Spleen (tissue), 11 donors: Measurements from ENCODE around the gene ARIH2. TPM values are rescaled to one million over a fixed set of nuclear protein-coding genes. Genes with fewer than 3 reads are reported as not detected.

Experiments
- DNase-seq: peaks from one replicate; pipeline ENCODE4 v3.0.0-alpha.2; 2020
- H3K27ac ChIP-seq, 8 donors: fragments of 200-600 bp; sonication (generic) in 7 of 8; 1 replicate in 4 of 8; 2 replicates in 4 of 8; pipeline versions ENCODE4 v1.5.0 to v1.8.0; 2016 to 2021; ENCODE audit warnings: inconsistent platforms in 4 of 8, mild to moderate bottlenecking in 4 of 8, moderate library complexity in 1 of 8
- H3K27me3 ChIP-seq, 7 donors: fragments of 200-600 bp; sonication (generic) in 6 of 7; replicated peaks in 1 of 7; 1 replicate in 4 of 7; 2 replicates in 3 of 7; pipeline versions ENCODE4 v1.5.0 to v1.8.0; 2016 to 2021; ENCODE audit warnings: inconsistent platforms in 3 of 7, mild to moderate bottlenecking in 1 of 7
- H3K36me3 ChIP-seq, 6 donors: fragments of 200-600 bp; sonication (generic) in 5 of 6; 1 replicate in 4 of 6; 2 replicates in 2 of 6; pipeline versions ENCODE4 v1.5.0 to v1.8.0; 2016 to 2021; ENCODE audit warnings: inconsistent platforms in 2 of 6
- H3K4me1 ChIP-seq, 6 donors: fragments of 200-600 bp; sonication (generic) in 5 of 6; 1 replicate in 3 of 6; 2 replicates in 3 of 6; pipeline versions ENCODE4 v1.5.0 to v1.8.0; 2016 to 2021; ENCODE audit warnings: inconsistent platforms in 3 of 6
- H3K4me3 ChIP-seq, 8 donors: fragments of 200-600 bp; sonication (generic) in 7 of 8; 1 replicate in 4 of 8; 2 replicates in 4 of 8; pipeline versions ENCODE4 v1.5.0 to v1.8.0; 2016 to 2021; ENCODE audit warnings: inconsistent platforms in 4 of 8, mild to moderate bottlenecking in 4 of 8, moderate library complexity in 2 of 8
- H3K9me3 ChIP-seq, 8 donors: fragments of 200-600 bp; sonication (generic) in 7 of 8; 1 replicate in 4 of 8; 2 replicates in 4 of 8; pipeline versions ENCODE4 v1.5.0 to v1.8.0; 2016 to 2021; ENCODE audit warnings: inconsistent platforms in 4 of 8
- CTCF ChIP-seq, 11 experiments: fragments of 200-600 bp in 7 of 11; fragments of 450-650 bp in 4 of 11; sonication (generic) in 4 of 11; IDR thresholded peaks in 8 of 11; conservative IDR thresholded peaks in 3 of 11; 1 replicate in 7 of 11; 2 replicates in 4 of 11; pipeline versions ENCODE4 v1.4.0 to v1.8.0; 2016 to 2021; ENCODE audit warnings: antibody characterized with exemption in 11 of 11, inconsistent platforms in 4 of 11, mild to moderate bottlenecking in 1 of 11
- POLR2A ChIP-seq, 3 donors: fragments of 450-650 bp; IDR thresholded peaks; one replicate each; pipeline ENCODE4 v1.5.1; 2017; ENCODE audit warnings: antibody characterized with exemption in 3 of 3, mild to moderate bottlenecking in 1 of 3
- POLR2AphosphoS5 ChIP-seq, 3 donors: sonication (generic); formaldehyde crosslinking; IDR thresholded peaks; one replicate each; pipeline ENCODE4 v1.5.1; 2017; ENCODE audit warnings: antibody characterized with exemption in 3 of 3
- WGBS, 5 donors: extraction: QIAGEN DNeasy Blood & Tissue Kit in 3 of 5; methylation state at CpG; one replicate each; pipeline versions ENCODE4 v1.1.5 to v1.1.7; 2013 to 2018; 5-methylcytosine and 5-hydroxymethylcytosine counted together
- intact Hi-C: fragments of 100-400 bp; cut with DNase I; formaldehyde crosslinking; loops from one replicate; pipeline ENCODE4 v1.15.0; 2023; ENCODE audit warnings: low total_unique reads
- polyA plus RNA-seq, 3 donors: library from polyadenylated mRNA; stranded (reverse); fragments of 200-250 nt; gene quantifications; one replicate each; pipeline ENCODE4 v1.2.1, GENCODE V29; 2013
- total RNA-seq, 7 donors: library from RNA; depleted of rRNA in 3 of 7; stranded (reverse); fragments of >200 nt in 3 of 7; fragmentation: NEBNext Ultra II Directional in 4 of 7; extraction: Animal tissue kit (Norgen Biotek cat#: 25700) in 4 of 7; gene quantifications; one replicate each; pipeline versions ENCODE4 v1.1.0 to v1.2.1, GENCODE V29; 2016 to 2021
- donor health status: healthy with polysubstance abuse.
- donor health status: DM: no; HTN: no; CAD: no; lungs with moderate emphysema.
- donor health status: DM: no; HTN: no; CAD: no.
- donor health status: Bipolar disorder and iron deficiency.
- donor health status: healthy.
- donor health status: DM: no; HTN: no; CAD: no.
- donor health status: DM: yes; HTN: yes; CAD: no.

Gene ARIH2
- total and polyA plus RNA-seq, 10 donors, result 25.2 to 112 (median 94.5) TPM

GRCh38 chr3:48919215-48920138 lies 835 bp downstream of the ARIH2 start:
- peaks cover 0 to 31% (median 22%) of the 10 kb centered on the region in 6 donors for H3K36me3 ChIP-seq
- DNase-seq, result peak; percentile 90
- intact Hi-C loops, result no loop called here
- peak overlapping the region; percentile 89 to 100 (median 99) for H3K27ac ChIP-seq
- peak overlapping the region; percentile 73 to 98 (median 89) for H3K4me3 ChIP-seq
- WGBS, 5 donors, result 0 to 1% (median 0%) methylated on average over 22 to 54 of the region's 54 CpGs
- TF ChIP-seq POLR2AphosphoS5 (IDR thresholded peaks at IDR 0.05), result peak in 1 of 3 donors; percentile 47
- TF ChIP-seq CTCF (IDR thresholded peaks at IDR 0.05 in 8 of 11, conservative IDR thresholded peaks at IDR 0.05 in 3 of 11), result peak in 2 of 11 experiments; percentile 6 to 14
- no peak for TF ChIP-seq POLR2A (IDR thresholded peaks at IDR 0.05)
- no peaks in the 10 kb centered on the region for H3K27me3 ChIP-seq
- H3K9me3 ChIP-seq, result no peaks in the 10 kb centered on the region
- peaks cover 17 to 68% (median 38%) of the 10 kb centered on the region in 6 donors for H3K4me1 ChIP-seq

GRCh38 chr3:48926425-48927392 lies 8.1 kb downstream of the ARIH2 start:
- Histone ChIP-seq H3K27me3 (no peaks in the 10 kb centered on the region), H3K27ac (peak overlapping the region in 4 of 8 donors; percentile 7 to 53 (median 32)), H3K9me3 (no peaks in the 10 kb centered on the region), H3K36me3 (peaks cover 0 to 100% (median 47%) of the 10 kb centered on the region in 6 donors), H3K4me1 (peaks cover 36 to 87% (median 63%) of the 10 kb centered on the region in 6 donors), H3K4me3 (no peak overlapping the region)
- TF ChIP-seq POLR2AphosphoS5 (IDR thresholded peaks at IDR 0.05) (no peak), POLR2A (IDR thresholded peaks at IDR 0.05) (no peak), CTCF (IDR thresholded peaks at IDR 0.05 in 8 of 11, conservative IDR thresholded peaks at IDR 0.05 in 3 of 11) (no peak)
- 81 to 87% (median 86%) methylated on average over 11 of the region's 11 CpGs for WGBS, 5 donors
- intact Hi-C loops, result no loop called here
- no peak for DNase-seq

- H3K9me3 ChIP-seq, result no peaks in the 10 kb centered on the region
- H3K4me3 ChIP-seq, result no peak overlapping the region
- WGBS, 5 donors, result 13 to 37% (median 23%) methylated on average over 2 of the region's 2 CpGs
- peaks cover 33 to 90% (median 64%) of the 10 kb centered on the region in 6 donors for H3K4me1 ChIP-seq
- H3K27me3 ChIP-seq, result no peaks in the 10 kb centered on the region
- peak overlapping the region in 3 of 8 donors; percentile 7 to 33 (median 32) for H3K27ac ChIP-seq
- peaks cover 0 to 100% (median 41%) of the 10 kb centered on the region in 6 donors for H3K36me3 ChIP-seq
- no peak for TF ChIP-seq POLR2AphosphoS5 (IDR thresholded peaks at IDR 0.05)
- TF ChIP-seq POLR2A (IDR thresholded peaks at IDR 0.05), result no peak
- no peak for TF ChIP-seq CTCF (IDR thresholded peaks at IDR 0.05 in 8 of 11, conservative IDR thresholded peaks at IDR 0.05 in 3 of 11)
- intact Hi-C loops, result no loop called here
- no peak for DNase-seq
Observed at GRCh38 chr3:48927928-48928327, 9.3 kb downstream of the ARIH2 start.
